Common myeloid progenitor, CD34-positive (primary cell): ENCODE results near the gene LACTBL1.
"Not testable (repeated sequence)": the region's sequence is repeated elsewhere in the genome, so short reads cannot be mapped to it uniquely, and the experiment has no call there.

Experiments used
- CTCF ChIA-PET: fragments of 350-600 bp; sonication (Branson Sonifier 250); formaldehyde crosslinking; loops from one replicate; lab custom pipeline; 2021; ENCODE audit warnings: antibody characterized with exemption; lab: Charles Lee
- POLR2A ChIA-PET: fragments of 350-600 bp; sonication (Branson Sonifier 250); formaldehyde crosslinking; loops from one replicate; lab custom pipeline; 2021; ENCODE audit warnings: antibody characterized with exemption; lab: Charles Lee
- DNase-seq, 3 donors: peaks; one replicate each; pipeline versions ENCODE4 v3.0.0 to v3.0.0-alpha.2; 2013
- H3K27ac ChIP-seq, 2 experiments: 1 replicate in 1 of 2; 2 replicates in 1 of 2; pipeline ENCODE4 v1.7.0; 2013; ENCODE audit warnings: inconsistent platforms in 2 of 2, low read length in 2 of 2, mild to moderate bottlenecking in 2 of 2, low read depth in 1 of 2, moderate library complexity in 1 of 2; ENCODE audit not compliant: severe bottlenecking in 2 of 2, insufficient read depth in 1 of 2, poor library complexity in 1 of 2
- H3K27me3 ChIP-seq, 5 experiments: replicated peaks in 2 of 5; 1 replicate in 3 of 5; 2 replicates in 2 of 5; pipeline versions ENCODE4 v1.6.1 to v1.7.0; 2013; ENCODE audit warnings: low read length in 4 of 5, mild to moderate bottlenecking in 2 of 5, moderate library complexity in 2 of 5, inconsistent platforms in 1 of 5; ENCODE audit not compliant: insufficient read depth in 5 of 5, control insufficient read depth in 4 of 5
- H3K36me3 ChIP-seq, 4 experiments: 1 replicate in 2 of 4; 2 replicates in 2 of 4; pipeline versions ENCODE4 v1.6.1 to v1.7.0; 2013; ENCODE audit warnings: low read length in 3 of 4, control low read depth in 1 of 4, mild to moderate bottlenecking in 1 of 4; ENCODE audit not compliant: control insufficient read depth in 4 of 4, insufficient read depth in 4 of 4
- H3K4me1 ChIP-seq, 4 experiments: 1 replicate in 3 of 4; 2 replicates in 1 of 4; pipeline versions ENCODE4 v1.6.1 to v1.7.1; 2013; ENCODE audit warnings: low read length in 3 of 4, mild to moderate bottlenecking in 3 of 4, control low read depth in 1 of 4, inconsistent platforms in 1 of 4, moderate library complexity in 1 of 4; ENCODE audit not compliant: control insufficient read depth in 4 of 4, insufficient read depth in 4 of 4; ENCODE audit errors: control extremely low read depth in 1 of 4
- H3K4me3 ChIP-seq, 7 experiments: 1 replicate in 4 of 7; 2 replicates in 3 of 7; pipeline versions ENCODE4 v1.5.1 to v1.7.0; 2013; ENCODE audit warnings: mild to moderate bottlenecking in 7 of 7, low read length in 6 of 7, moderate library complexity in 6 of 7, inconsistent platforms in 2 of 7, low read depth in 2 of 7, control low read depth in 1 of 7; ENCODE audit not compliant: insufficient read depth in 4 of 7, control insufficient read depth in 1 of 7; ENCODE audit errors: extremely low read depth in 1 of 7
- H3K9me3 ChIP-seq, 5 experiments: 1 replicate in 4 of 5; 2 replicates in 1 of 5; pipeline versions ENCODE4 v1.6.1 to v1.7.1; 2013; ENCODE audit warnings: low read length in 4 of 5, mild to moderate bottlenecking in 2 of 5, inconsistent platforms in 1 of 5, low read depth in 1 of 5, moderate library complexity in 1 of 5; ENCODE audit not compliant: control insufficient read depth in 4 of 5, insufficient read depth in 2 of 5; ENCODE audit errors: control extremely low read depth in 1 of 5
- WGBS: methylation state at CpG from one replicate; pipeline ENCODE4 v1.1.5; 2013; ENCODE audit not compliant: insufficient coverage; 5-methylcytosine and 5-hydroxymethylcytosine counted together

LACTBL1 gene

GRCh38 chr1:23013657-23014056 is 41.0 kb upstream of the LACTBL1 start:
- Histone ChIP-seq H3K27ac (no peak overlapping the region), H3K4me1 (peaks cover 0 to 4% (median 0%) of the 10 kb centered on the region in 4 experiments), H3K36me3 (no peaks in the 10 kb centered on the region), H3K27me3 (peaks cover 0 to 2% (median 0%) of the 10 kb centered on the region in 5 experiments), H3K4me3 (no peak overlapping the region), H3K9me3 (no peaks in the 10 kb centered on the region)
- WGBS: 89% methylated on average over 1 of the region's 3 CpGs
- ChIA-PET CTCF (interaction anchor here (1.2 kb wide), 1 partner anchor 36 kb away, joined by 3 read pairs; no protein-coding TSS in a partner anchor), POLR2A (no interaction called here)
- no peak for DNase-seq

DNA sequence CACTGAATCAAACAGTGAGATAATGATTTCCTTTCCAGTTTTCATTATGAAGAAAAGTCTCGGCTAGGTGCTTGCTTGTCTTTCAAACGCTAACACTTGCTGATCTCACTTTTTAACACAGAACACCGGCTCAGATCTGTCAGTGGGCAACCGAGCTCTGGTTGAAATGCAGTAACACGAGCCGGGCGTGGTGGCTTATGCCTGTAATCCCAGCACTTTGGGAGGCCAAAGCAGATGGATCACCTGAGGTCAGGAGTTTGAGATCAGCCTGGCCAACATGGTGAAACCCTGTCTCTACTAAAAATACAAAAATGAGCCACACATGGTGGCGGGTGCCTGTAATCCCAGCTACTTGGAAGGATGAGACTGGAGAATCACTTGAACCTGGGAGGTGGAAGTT is 37.4 kb upstream of the LACTBL1 start:
- H3K27ac ChIP-seq, POLR2A ChIA-PET: not testable (repeated sequence)

GRCh38 chr1:23008901-23009300 is 36.2 kb upstream of the LACTBL1 start:
- ChIA-PET CTCF (no interaction called here), POLR2A (no interaction called here)

More for the DNA sequence above, 37.4 kb upstream of the LACTBL1 start:
- H3K27me3 ChIP-seq, DNase-seq, H3K4me1 ChIP-seq, CTCF ChIA-PET, H3K4me3 ChIP-seq, H3K9me3 ChIP-seq, H3K36me3 ChIP-seq: not testable (repeated sequence)
- WGBS: 97% methylated on average over 8 of the region's 8 CpGs

GRCh38 chr1:23007106-23007505 is 34.4 kb upstream of the LACTBL1 start:
- H3K36me3 ChIP-seq: no peaks in the 10 kb centered on the region
- no peaks in the 10 kb centered on the region for H3K9me3 ChIP-seq
- POLR2A ChIA-PET: no interaction called here
- no peak for DNase-seq
- CTCF ChIA-PET: interaction anchor here (0.7 kb wide), 1 partner anchor 28 kb away, joined by 5 read pairs; no protein-coding TSS in a partner anchor
- no peaks in the 10 kb centered on the region for H3K4me1 ChIP-seq
- no peak overlapping the region for H3K27ac ChIP-seq
- no peak overlapping the region for H3K4me3 ChIP-seq
- peaks cover 0 to 2% (median 1%) of the 10 kb centered on the region in 5 experiments for H3K27me3 ChIP-seq
- WGBS: 94% methylated on average over 3 of the region's 4 CpGs

More at GRCh38 chr1:23008901-23009300, 36.2 kb upstream of the LACTBL1 start:
- 100% methylated on average over 1 of the region's 2 CpGs for WGBS
- no peaks in the 10 kb centered on the region for H3K9me3 ChIP-seq
- peaks cover 0 to 3% (median 2%) of the 10 kb centered on the region in 5 experiments for H3K27me3 ChIP-seq
- H3K4me3 ChIP-seq: no peak overlapping the region
- DNase-seq: no peak
- no peak overlapping the region for H3K27ac ChIP-seq
- H3K36me3 ChIP-seq: no peaks in the 10 kb centered on the region
- H3K4me1 ChIP-seq: no peaks in the 10 kb centered on the region

DNA sequence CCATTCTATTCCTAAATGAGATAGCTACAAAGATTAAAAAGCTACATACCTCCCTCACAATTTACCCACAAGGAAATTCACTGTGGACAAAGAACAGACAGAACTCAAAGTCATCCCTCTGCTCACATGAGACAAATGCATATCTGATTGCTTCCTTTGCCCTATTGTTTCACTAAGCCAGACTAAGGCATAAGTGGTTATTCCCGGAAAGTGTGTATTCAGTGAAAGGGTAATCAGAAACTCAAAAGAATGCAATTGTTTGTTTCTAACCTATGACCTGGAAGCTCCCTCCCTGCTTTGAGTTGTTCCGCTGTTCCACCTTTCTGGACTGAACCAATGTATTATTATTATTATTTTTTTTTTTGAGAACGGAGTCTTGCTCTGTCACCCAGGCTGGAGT is 32.1 kb upstream of the LACTBL1 start:
- H3K36me3 ChIP-seq, H3K9me3 ChIP-seq, H3K4me3 ChIP-seq, H3K27me3 ChIP-seq, CTCF ChIA-PET, H3K27ac ChIP-seq, DNase-seq, POLR2A ChIA-PET, H3K4me1 ChIP-seq: not testable (repeated sequence)
- 71% methylated on average over 1 of the region's 3 CpGs for WGBS

DNA sequence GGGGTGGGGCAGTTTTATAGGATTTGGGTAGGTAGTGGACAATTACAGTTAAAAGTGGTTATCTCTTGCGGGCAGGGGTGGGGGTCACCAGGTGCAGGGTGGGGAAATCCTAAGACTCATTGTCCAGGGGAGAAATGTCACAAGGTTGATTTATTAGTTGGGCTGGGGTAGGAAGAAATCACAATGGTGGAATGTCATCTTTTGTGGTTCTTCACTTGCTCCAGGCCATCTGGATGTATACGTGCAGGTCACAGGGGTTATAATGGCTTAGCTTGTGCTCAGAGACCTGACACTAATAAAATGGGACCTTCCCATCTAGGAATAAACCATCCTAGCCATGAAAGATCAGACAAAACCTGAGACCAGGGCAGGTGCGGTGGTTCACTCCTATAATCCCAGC is 31.4 kb upstream of the LACTBL1 start:
- no peak overlapping the region for H3K4me3 ChIP-seq
- H3K4me1 ChIP-seq: no peaks in the 10 kb centered on the region
- no peak for DNase-seq
- ChIA-PET POLR2A (no interaction called here), CTCF (no interaction called here)
- H3K9me3 ChIP-seq: peaks cover 0 to 7% (median 5%) of the 10 kb centered on the region in 5 experiments
- peaks cover 0 to 2% (median 1%) of the 10 kb centered on the region in 5 experiments for H3K27me3 ChIP-seq
- H3K27ac ChIP-seq: no peak overlapping the region
- H3K36me3 ChIP-seq: no peaks in the 10 kb centered on the region
- 93% methylated on average over 3 of the region's 3 CpGs for WGBS

GRCh38 chr1:23002218-23002617 is 29.6 kb upstream of the LACTBL1 start:
- H3K27ac ChIP-seq, H3K27me3 ChIP-seq, CTCF ChIA-PET, H3K4me3 ChIP-seq, POLR2A ChIA-PET, DNase-seq, H3K9me3 ChIP-seq, H3K4me1 ChIP-seq, H3K36me3 ChIP-seq: not testable (repeated sequence)
- 98% methylated on average over 7 of the region's 7 CpGs for WGBS
